ENCODE measurements around the gene TAF6L. TPM values are rescaled to one million over a fixed set of nuclear protein-coding genes. Genes with fewer than 3 reads are reported as not detected.
A peak's percentile ranks its signal among the peaks of the same experiment; 100 is the strongest.

Gene TAF6L
- total and polyA plus RNA-seq, 9 of the 15 experiments (the other 6 are each of a cell fraction or from before 2014, with no cell fraction given) = 0.04 to 45.5 (median 20.8) TPM

- TF ChIP-seq PTBP1 (IDR thresholded peaks at IDR 0.05; ENCODE audit: low read depth, low read length) (no peak), MXD1 (CRISPR knock-in tag; IDR thresholded peaks at IDR 0.05; ENCODE audit: borderline replicate concordance, poor library complexity, severe bottlenecking) (peak; percentile 64), HDAC2 (IDR thresholded peaks at IDR 0.05) (peak; percentile 56; the same call in 1 of the 2 replicates), CUX1 (CRISPR knock-in tag; IDR thresholded peaks at IDR 0.05) (no peak), CBX5 (IDR thresholded peaks at IDR 0.05; ENCODE audit: borderline replicate concordance, low read depth) (no peak), ZNF23 (CRISPR knock-in tag; IDR thresholded peaks at IDR 0.05) (no peak), RHOXF2B (CRISPR knock-in tag; conservative IDR thresholded peaks at IDR 0.05) (no peak; the same call in 1 of the 2 replicates), ZNF589 (CRISPR knock-in tag; IDR thresholded peaks at IDR 0.05; ENCODE audit: low read depth) (no peak), THAP12 (CRISPR knock-in tag; IDR thresholded peaks at IDR 0.05) (peak; percentile 97), KHSRP (IDR thresholded peaks at IDR 0.05) (peak; percentile 57; the same call in 1 of the 2 replicates), NR4A1 (CRISPR knock-in tag; IDR thresholded peaks at IDR 0.05) (no peak), NR4A1 (tag; IDR thresholded peaks at IDR 0.05) (0 out of 2 replicates have a peak, but pooled peaks have one; percentile 23), ZNF24 (IDR thresholded peaks at IDR 0.05) (peak; percentile 39; the same call in 1 of the 2 replicates), IFI16 (CRISPR knock-in tag; IDR thresholded peaks at IDR 0.05) (no peak), SLC30A9 (CRISPR knock-in tag; IDR thresholded peaks at IDR 0.05) (no peak), CBX1 (IDR thresholded peaks at IDR 0.05; ENCODE audit: low read depth) (peak; percentile 98), RB1 (IDR thresholded peaks at IDR 0.05; ENCODE audit: low read depth) (peak; percentile 85), ZNF695 (CRISPR knock-in tag; IDR thresholded peaks at IDR 0.05) (no peak), TCF7L2 (IDR thresholded peaks at IDR 0.05; ENCODE audit: low read depth, low read length) (no peak), SETDB1 (IDR thresholded peaks at IDR 0.05; ENCODE audit: low read length) (no peak), TCF3 (CRISPR knock-in tag; IDR thresholded peaks at IDR 0.05) (no peak), ZNF57 (CRISPR knock-in tag; IDR thresholded peaks at IDR 0.05) (no peak), ZNF408 (CRISPR knock-in tag; IDR thresholded peaks at IDR 0.05; ENCODE audit: low read depth) (no peak)
Measured at GRCh38 chr11:62805076-62805892, 34.1 kb downstream of the TAF6L start, which contains the start of gene NXF1 (continued).
